ENCODE data around the gene RAB27A.

Gene RAB27A

GRCh38 chr15:55179141-55179540 lies 110.5 kb downstream of the RAB27A start:
- no peak for DNase-seq
- intact Hi-C loops (cut with DNase I): no loop called here

DNA sequence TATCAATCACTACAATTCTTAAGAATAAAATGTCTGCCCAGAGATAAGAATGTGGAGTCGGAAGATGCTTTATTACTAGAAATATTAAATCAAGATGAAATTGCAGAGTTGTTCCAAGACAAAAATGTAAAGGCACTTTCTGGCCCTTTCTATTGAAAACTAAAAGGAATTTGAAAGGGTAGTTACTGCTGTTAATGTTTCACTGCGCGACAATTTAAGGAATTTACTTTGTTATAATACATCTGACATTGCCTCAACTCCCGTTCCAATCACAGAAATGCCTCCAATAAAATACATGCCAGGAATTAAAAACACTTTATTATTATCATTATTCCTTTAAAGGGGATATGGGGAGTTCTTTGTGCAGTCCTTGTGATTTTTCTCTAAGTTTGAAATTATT lies 119.3 kb downstream of the RAB27A start:
- no peak for DNase-seq
- intact Hi-C loops (cut with DNase I): no loop called here

DNA sequence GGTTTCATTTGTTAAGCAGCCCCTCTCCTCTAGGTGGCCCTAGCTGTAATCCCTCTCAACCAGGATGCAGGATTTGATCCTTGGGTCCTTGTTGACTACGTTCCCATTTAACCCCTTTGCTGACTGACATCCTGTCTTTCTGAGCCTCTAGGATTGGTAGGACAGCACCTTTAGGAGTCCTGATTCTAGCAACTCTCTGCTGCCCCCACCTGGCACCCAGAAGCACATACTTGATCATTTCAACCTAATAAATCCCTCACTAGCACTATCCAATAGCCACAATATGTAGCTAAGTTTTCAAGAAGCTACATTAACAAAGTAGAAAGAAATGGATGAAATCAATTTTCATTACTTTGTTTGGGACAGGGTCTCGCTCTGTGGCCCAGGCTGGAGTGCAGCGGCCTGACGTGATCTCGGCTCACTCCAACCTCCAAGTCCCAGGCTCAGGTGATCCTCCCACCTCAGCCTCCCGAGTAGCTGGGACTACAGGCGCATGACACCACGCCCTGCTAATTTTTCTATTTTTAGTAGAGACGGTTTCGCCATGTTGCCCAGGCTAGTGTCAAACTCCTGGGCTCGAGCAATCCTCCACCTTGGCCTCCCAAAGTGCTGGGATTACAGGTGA lies 121.2 kb downstream of the RAB27A start:
- peak; percentile 30 to 94 (median 60) for DNase-seq
- intact Hi-C loops (cut with DNase I): loop anchor here (2.0 to 10.0 kb wide), 2 partner anchors 1206 to 1354 kb away; no protein-coding TSS in a partner anchor

- no peak for DNase-seq
These were observed 125.3 kb downstream of the RAB27A start for GRCh38 chr15:55164284-55164683.

More at GRCh38 chr15:55164284-55164683, 125.3 kb downstream of the RAB27A start:
- intact Hi-C loops (cut with DNase I): loop anchor here (10.0 kb wide), 1 partner anchor 1349 kb away; no protein-coding TSS in a partner anchor
